ENCODE results near the gene SPINDOC. TPM values are rescaled to one million over a fixed set of nuclear protein-coding genes. Genes with fewer than 3 reads are reported as not detected.
A peak's percentile ranks its signal among the peaks of the same experiment; 100 is the strongest.

Gene SPINDOC
- polyA plus RNA-seq, 1 of the 3 experiments (the other 2 are of a cell fraction) = 45.0 TPM

DNA sequence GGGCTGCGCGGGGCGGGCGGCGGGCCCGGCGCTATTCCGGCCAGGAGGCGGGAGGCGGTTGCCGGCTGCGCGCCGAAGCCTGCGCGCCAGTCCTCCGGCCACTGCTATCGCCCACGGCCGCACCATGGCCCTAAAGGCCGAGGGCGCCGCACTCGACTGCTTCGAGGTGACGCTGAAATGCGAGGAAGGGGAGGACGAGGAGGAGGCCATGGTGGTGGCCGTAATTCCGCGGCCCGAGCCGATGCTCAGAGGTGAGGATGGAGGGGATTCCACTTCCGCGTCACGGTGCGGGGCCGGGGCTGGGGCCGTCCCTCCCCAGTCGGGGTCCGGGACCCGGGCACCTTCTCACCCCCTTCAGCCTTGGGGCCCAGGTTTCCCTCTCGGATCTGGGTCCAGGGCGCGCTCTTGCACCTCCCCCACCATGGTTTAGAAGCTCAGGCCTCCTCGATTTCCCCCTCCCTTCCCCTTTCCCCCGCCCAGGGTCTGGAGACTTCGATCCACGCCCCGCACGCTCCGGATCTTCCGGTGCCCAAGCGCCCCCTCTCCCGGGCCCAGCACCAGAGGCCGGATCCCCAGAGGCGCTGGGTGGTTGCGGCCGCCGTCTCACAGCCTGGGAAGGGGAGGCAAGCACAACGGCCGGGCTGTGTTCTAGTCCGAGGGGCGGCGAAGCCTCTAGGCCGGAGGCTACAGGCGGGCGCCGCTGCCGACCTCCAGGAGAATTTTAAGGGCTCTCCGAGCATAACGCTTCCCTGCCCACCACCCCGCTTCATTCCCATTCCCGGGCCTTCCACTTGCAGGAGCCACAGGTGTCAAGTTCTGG, 517 bp downstream of the SPINDOC start:
- Histone ChIP-seq H2AFZ (ENCODE audit: low read depth) (peak overlapping the region; percentile 74; the same call in 1 of the 2 replicates), H3F3A (replicated peaks; ENCODE audit: insufficient read depth) (peaks cover 6% of the 10 kb centered on the region), H3K4me1 (ENCODE audit: control insufficient read depth in 1 of 2, insufficient read depth in 2 of 2, low read depth in 1 of 2, low read length in 1 of 2) (peaks cover 9 to 15% of the 10 kb centered on the region in 2 experiments; a peak in 3 of 4 replicates), H3K36me3 (replicated peaks in 1 of 2; ENCODE audit: control insufficient read depth in 1 of 2, insufficient read depth in 2 of 2, low read length in 1 of 2) (peaks cover 14 to 22% of the 10 kb centered on the region in 2 experiments), H3K27ac (ENCODE audit: low read depth in 2 of 2, low read length in 1 of 2) (peak overlapping the region; percentile 68 to 82), H3K9me2 (no peaks in the 10 kb centered on the region), H3K9ac (peak overlapping the region; percentile 93), H4K20me1 (ENCODE audit: insufficient read depth) (peaks cover 38% of the 10 kb centered on the region), H3K4me2 (peak overlapping the region; percentile 95), H3K9me3 (no peaks in the 10 kb centered on the region), H3K27me3 (ENCODE audit: insufficient read depth) (no peaks in the 10 kb centered on the region), H3K79me2 (ENCODE audit: insufficient read depth) (peaks cover 49% of the 10 kb centered on the region), H3K4me3 (ENCODE audit: low read depth in 2 of 2, low read length in 1 of 2) (peak overlapping the region; percentile 72 to 76)
- CTCF ChIA-PET = interaction anchor here (1.0 to 1.1 kb wide), 2 partner anchors 15 to 23 kb away, joined by 3 read pairs; no protein-coding TSS in a partner anchor
- POLR2A ChIA-PET = interaction anchor here (0.6 kb wide), 4 partner anchors 8 to 104 kb away, joined by 3 to 6 read pairs (median 4); partner anchors contain the start of gene RCOR2
- WGBS (ENCODE audit: low lambda C conversion rate) = 2% methylated on average over 27 of the region's 74 CpGs
- DNase-seq = peak; percentile 88
- TF ChIP-seq CHD2 (IDR thresholded peaks at IDR 0.05; ENCODE audit: low read length, partially characterized antibody) (no peak), POLR2AphosphoS5 (IDR thresholded peaks at IDR 0.05; ENCODE audit: low read depth, low read length) (no peak), TEAD4 (IDR thresholded peaks at IDR 0.05; ENCODE audit: borderline replicate concordance, insufficient read depth) (no peak), EP300 (IDR thresholded peaks at IDR 0.05; ENCODE audit: borderline replicate concordance in 1 of 2, low read depth in 1 of 2, low read length in 1 of 2) (no peak), NRF1 (IDR thresholded peaks at IDR 0.05; ENCODE audit: low read depth, low read length) (0 out of 2 replicates have a peak, but pooled peaks have one; percentile 29), EZH2phosphoT487 (IDR thresholded peaks at IDR 0.05; ENCODE audit: borderline replicate concordance, low read depth) (no peak), ELF1 (IDR thresholded peaks at IDR 0.05) (peak; percentile 14; the same call in 1 of the 2 replicates), FOXJ3 (CRISPR knock-in tag; IDR thresholded peaks at IDR 0.05) (no peak), RCOR1 (IDR thresholded peaks at IDR 0.05; ENCODE audit: low read length) (no peak), NFIC (IDR thresholded peaks at IDR 0.05; ENCODE audit: borderline replicate concordance) (no peak), FOXM1 (IDR thresholded peaks at IDR 0.05; ENCODE audit: low read depth) (no peak), TAF1 (IDR thresholded peaks at IDR 0.05; ENCODE audit: borderline replicate concordance, low read depth, low read length) (no peak), JUND (IDR thresholded peaks at IDR 0.05) (no peak), YY1 (IDR thresholded peaks at IDR 0.05; ENCODE audit: low read depth) (no peak), SIN3A (IDR thresholded peaks at IDR 0.05; ENCODE audit: borderline replicate concordance, low read depth, low read length) (no peak), MEF2A (IDR thresholded peaks at IDR 0.05; ENCODE audit: borderline replicate concordance, low read depth) (no peak), GABPA (IDR thresholded peaks at IDR 0.05; ENCODE audit: low read depth) (peak; percentile 70), TCF12 (IDR thresholded peaks at IDR 0.05) (no peak), GATA2 (CRISPR knock-in tag; IDR thresholded peaks at IDR 0.05) (no peak), RAD21 (IDR thresholded peaks at IDR 0.05; ENCODE audit: low read length) (no peak), MXI1 (IDR thresholded peaks at IDR 0.05; ENCODE audit: low read depth, low read length) (no peak; the same call in none of the 2 replicates)
- TF ChIP-seq, protein P1, sequence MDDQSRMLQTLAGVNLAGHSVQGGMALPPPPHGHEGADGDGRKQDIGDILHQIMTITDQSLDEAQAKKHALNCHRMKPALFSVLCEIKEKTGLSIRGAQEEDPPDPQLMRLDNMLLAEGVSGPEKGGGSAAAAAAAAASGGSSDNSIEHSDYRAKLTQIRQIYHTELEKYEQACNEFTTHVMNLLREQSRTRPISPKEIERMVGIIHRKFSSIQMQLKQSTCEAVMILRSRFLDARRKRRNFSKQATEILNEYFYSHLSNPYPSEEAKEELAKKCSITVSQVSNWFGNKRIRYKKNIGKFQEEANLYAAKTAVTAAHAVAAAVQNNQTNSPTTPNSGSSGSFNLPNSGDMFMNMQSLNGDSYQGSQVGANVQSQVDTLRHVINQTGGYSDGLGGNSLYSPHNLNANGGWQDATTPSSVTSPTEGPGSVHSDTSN (IDR thresholded peaks at IDR 0.05) = no peak
- TF ChIP-seq, protein P2, sequence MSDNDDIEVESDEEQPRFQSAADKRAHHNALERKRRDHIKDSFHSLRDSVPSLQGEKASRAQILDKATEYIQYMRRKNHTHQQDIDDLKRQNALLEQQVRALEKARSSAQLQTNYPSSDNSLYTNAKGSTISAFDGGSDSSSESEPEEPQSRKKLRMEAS (IDR thresholded peaks at IDR 0.05; ENCODE audit: low read depth) = peak; percentile 70; the same call in 1 of the 2 replicates
- TF ChIP-seq, protein P3, sequence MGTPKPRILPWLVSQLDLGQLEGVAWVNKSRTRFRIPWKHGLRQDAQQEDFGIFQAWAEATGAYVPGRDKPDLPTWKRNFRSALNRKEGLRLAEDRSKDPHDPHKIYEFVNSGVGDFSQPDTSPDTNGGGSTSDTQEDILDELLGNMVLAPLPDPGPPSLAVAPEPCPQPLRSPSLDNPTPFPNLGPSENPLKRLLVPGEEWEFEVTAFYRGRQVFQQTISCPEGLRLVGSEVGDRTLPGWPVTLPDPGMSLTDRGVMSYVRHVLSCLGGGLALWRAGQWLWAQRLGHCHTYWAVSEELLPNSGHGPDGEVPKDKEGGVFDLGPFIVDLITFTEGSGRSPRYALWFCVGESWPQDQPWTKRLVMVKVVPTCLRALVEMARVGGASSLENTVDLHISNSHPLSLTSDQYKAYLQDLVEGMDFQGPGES (IDR thresholded peaks at IDR 0.05; ENCODE audit: low read depth, low read length) = no peak
- TF ChIP-seq, protein P4, sequence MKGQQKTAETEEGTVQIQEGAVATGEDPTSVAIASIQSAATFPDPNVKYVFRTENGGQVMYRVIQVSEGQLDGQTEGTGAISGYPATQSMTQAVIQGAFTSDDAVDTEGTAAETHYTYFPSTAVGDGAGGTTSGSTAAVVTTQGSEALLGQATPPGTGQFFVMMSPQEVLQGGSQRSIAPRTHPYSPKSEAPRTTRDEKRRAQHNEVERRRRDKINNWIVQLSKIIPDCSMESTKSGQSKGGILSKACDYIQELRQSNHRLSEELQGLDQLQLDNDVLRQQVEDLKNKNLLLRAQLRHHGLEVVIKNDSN (IDR thresholded peaks at IDR 0.05; ENCODE audit: borderline replicate concordance, low read depth) = no peak
- TF ChIP-seq, protein P5, sequence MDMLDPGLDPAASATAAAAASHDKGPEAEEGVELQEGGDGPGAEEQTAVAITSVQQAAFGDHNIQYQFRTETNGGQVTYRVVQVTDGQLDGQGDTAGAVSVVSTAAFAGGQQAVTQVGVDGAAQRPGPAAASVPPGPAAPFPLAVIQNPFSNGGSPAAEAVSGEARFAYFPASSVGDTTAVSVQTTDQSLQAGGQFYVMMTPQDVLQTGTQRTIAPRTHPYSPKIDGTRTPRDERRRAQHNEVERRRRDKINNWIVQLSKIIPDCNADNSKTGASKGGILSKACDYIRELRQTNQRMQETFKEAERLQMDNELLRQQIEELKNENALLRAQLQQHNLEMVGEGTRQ (IDR thresholded peaks at IDR 0.05; ENCODE audit: borderline replicate concordance, low read depth, low read length) = no peak
